ENCODE data around the gene CPNE1. TPM values are rescaled to one million over a fixed set of nuclear protein-coding genes. Genes with fewer than 3 reads are reported as not detected.

CPNE1 gene
- total RNA-seq, 5 donors from 2014 or later (not counting 1 experiment from before 2014, with no cell fraction given): 284 to 408 (median 324) TPM

- H3K4me1 ChIP-seq (ENCODE audit: control insufficient read depth in 1 of 2, extremely low read depth in 1 of 2, insufficient read depth in 2 of 2, low read length in 2 of 2): no peaks in the 10 kb centered on the region
- ChIA-PET CTCF (no interaction called here), POLR2A (interaction anchor here in 1 of 2 donors (0.5 kb wide), 1 partner anchor 326 kb away, joined by 6 read pairs; no protein-coding TSS in a partner anchor)
- no peak overlapping the region for H3K4me3 Mint-ChIP-seq
- H3K9me3 Mint-ChIP-seq: no peaks in the 10 kb centered on the region
- no peak overlapping the region for H3K4me3 ChIP-seq (ENCODE audit: control insufficient read depth in 1 of 2, extremely low read depth in 1 of 2, low read length in 1 of 2)
- no peaks in the 10 kb centered on the region for H3K27me3 Mint-ChIP-seq
- DNase-seq (no peak), ATAC-seq (replicated peaks in 1 of 4) (no peak)
- H3K36me3 ChIP-seq (ENCODE audit: control insufficient read depth in 2 of 2, extremely low read depth in 1 of 2, insufficient read depth in 1 of 2, low read length in 1 of 2): peaks cover 14 to 51% of the 10 kb centered on the region in 2 donors
- 90% methylated on average over 2 of the region's 6 CpGs for WGBS (ENCODE audit: insufficient coverage)
- H3K36me3 Mint-ChIP-seq: peaks cover 42% of the 10 kb centered on the region
- no peak overlapping the region for H3K27ac Mint-ChIP-seq
- H3K4me1 Mint-ChIP-seq: no peaks in the 10 kb centered on the region
- H3K9me3 ChIP-seq: no peaks in the 10 kb centered on the region
- H3K27ac ChIP-seq (ENCODE audit: low read length): no peak overlapping the region
- H3K27me3 ChIP-seq (replicated peaks in 1 of 2; ENCODE audit: control insufficient read depth in 2 of 2, extremely low read depth in 1 of 2, insufficient read depth in 2 of 2, low read length in 1 of 2): no peaks in the 10 kb centered on the region
These were observed 38.9 kb downstream of the CPNE1 start for GRCh38 chr20:35625584-35626385.

- ATAC-seq (replicated peaks in 1 of 4): no peak
- POLR2A ChIA-PET: no interaction called here
- CTCF ChIA-PET: no interaction called here
- no CpG with 5 or more reads among the region's 2 CpGs for WGBS (ENCODE audit: insufficient coverage)
- H3K9me3 ChIP-seq: no peaks in the 10 kb centered on the region
- peak overlapping the region in 1 of 2 donors; percentile 8 for H3K27ac Mint-ChIP-seq
- DNase-seq: no peak
- H3K36me3 Mint-ChIP-seq: peaks cover 13% of the 10 kb centered on the region
- no peak overlapping the region for H3K4me3 Mint-ChIP-seq
- H3K27ac ChIP-seq (ENCODE audit: low read length): no peak overlapping the region
- peaks cover 4 to 16% of the 10 kb centered on the region in 2 donors for H3K36me3 ChIP-seq (ENCODE audit: control insufficient read depth in 2 of 2, extremely low read depth in 1 of 2, insufficient read depth in 1 of 2, low read length in 1 of 2)
- H3K27me3 Mint-ChIP-seq: no peaks in the 10 kb centered on the region
- peaks cover 15 to 34% of the 10 kb centered on the region in 2 experiments for H3K4me1 ChIP-seq (ENCODE audit: control insufficient read depth in 1 of 2, extremely low read depth in 1 of 2, insufficient read depth in 2 of 2, low read length in 2 of 2)
- H3K27me3 ChIP-seq (replicated peaks in 1 of 2; ENCODE audit: control insufficient read depth in 2 of 2, extremely low read depth in 1 of 2, insufficient read depth in 2 of 2, low read length in 1 of 2): peaks cover 0 to 4% of the 10 kb centered on the region in 2 experiments
- H3K9me3 Mint-ChIP-seq: no peaks in the 10 kb centered on the region
- no peak overlapping the region for H3K4me3 ChIP-seq (ENCODE audit: control insufficient read depth in 1 of 2, extremely low read depth in 1 of 2, low read length in 1 of 2)
- peaks cover 28 to 33% (median 32%) of the 10 kb centered on the region in 3 donors for H3K4me1 Mint-ChIP-seq
These were observed 43.1 kb downstream of the CPNE1 start for GRCh38 chr20:35621560-35621946.

GRCh38 chr20:35620818-35621559 is 43.7 kb downstream of the CPNE1 start:
- peaks cover 7% of the 10 kb centered on the region for H3K36me3 Mint-ChIP-seq
- POLR2A ChIA-PET: no interaction called here

GRCh38 chr20:35619196-35620095 is 45.3 kb downstream of the CPNE1 start:
- Mint-ChIP-seq H3K27ac (peak overlapping the region; percentile 50 to 84), H3K9me3 (no peaks in the 10 kb centered on the region), H3K4me3 (peak overlapping the region; percentile 79 to 86 (median 83)), H3K36me3 (no peaks in the 10 kb centered on the region), H3K4me1 (peaks cover 35 to 45% (median 42%) of the 10 kb centered on the region in 3 donors), H3K27me3 (no peaks in the 10 kb centered on the region)
- 1% methylated on average over 45 of the region's 49 CpGs for whole genome bisulfite sequencing (ENCODE audit: insufficient coverage)
- H3K36me3 ChIP-seq (ENCODE audit: control insufficient read depth in 2 of 2, extremely low read depth in 1 of 2, insufficient read depth in 1 of 2, low read length in 1 of 2): no peaks in the 10 kb centered on the region
- ChIA-PET POLR2A (interaction anchor here (0.5 to 1.3 kb wide), 11 partner anchors 11 to 149 kb away, joined by 3 to 7 read pairs (median 3); partner anchors contain the start of genes CPNE1 (in 1 of the 2) and RBM12 (in 1 of the 2)), CTCF (interaction anchor here (0.6 to 2.4 kb wide), 13 partner anchors 14 to 328 kb away, joined by 3 to 17 read pairs (median 3); partner anchors contain the start of genes CPNE1 (in 1 of the 2) and RBM12 (in 1 of the 2))
- peak; percentile 57 to 89 (median 72) for DNase-seq
- peak overlapping the region; percentile 57 for H3K27ac ChIP-seq (ENCODE audit: low read length)
- peaks cover 17 to 47% of the 10 kb centered on the region in 2 experiments for H3K4me1 ChIP-seq (ENCODE audit: control insufficient read depth in 1 of 2, extremely low read depth in 1 of 2, insufficient read depth in 2 of 2, low read length in 2 of 2)
- ATAC-seq (replicated peaks in 1 of 4): peak; percentile 26 to 35 (median 33)
- H3K4me3 ChIP-seq (ENCODE audit: control insufficient read depth in 1 of 2, extremely low read depth in 1 of 2, low read length in 1 of 2): peak overlapping the region; percentile 68 to 78
- peaks cover 0 to 4% of the 10 kb centered on the region in 2 experiments for H3K27me3 ChIP-seq (replicated peaks in 1 of 2; ENCODE audit: control insufficient read depth in 2 of 2, extremely low read depth in 1 of 2, insufficient read depth in 2 of 2, low read length in 1 of 2)
- no peaks in the 10 kb centered on the region for H3K9me3 ChIP-seq

More at GRCh38 chr20:35620818-35621559, 43.7 kb downstream of the CPNE1 start:
- H3K4me3 ChIP-seq (ENCODE audit: control insufficient read depth in 1 of 2, extremely low read depth in 1 of 2, low read length in 1 of 2): no peak overlapping the region
- H3K4me3 Mint-ChIP-seq: no peak overlapping the region
- H3K27me3 ChIP-seq (replicated peaks in 1 of 2; ENCODE audit: control insufficient read depth in 2 of 2, extremely low read depth in 1 of 2, insufficient read depth in 2 of 2, low read length in 1 of 2): peaks cover 0 to 4% of the 10 kb centered on the region in 2 experiments
- H3K4me1 Mint-ChIP-seq: peaks cover 31 to 36% (median 36%) of the 10 kb centered on the region in 3 donors
- WGBS (ENCODE audit: insufficient coverage): 94% methylated on average over 7 of the region's 11 CpGs
- DNase-seq: no peak
- H3K36me3 ChIP-seq (ENCODE audit: control insufficient read depth in 2 of 2, extremely low read depth in 1 of 2, insufficient read depth in 1 of 2, low read length in 1 of 2): peaks cover 4 to 10% of the 10 kb centered on the region in 2 donors
- H3K9me3 Mint-ChIP-seq: no peaks in the 10 kb centered on the region
- H3K27ac ChIP-seq (ENCODE audit: low read length): no peak overlapping the region
- ATAC-seq (replicated peaks in 1 of 4): no peak
- CTCF ChIA-PET: no interaction called here
- no peaks in the 10 kb centered on the region for H3K9me3 ChIP-seq
- peaks cover 15 to 36% of the 10 kb centered on the region in 2 experiments for H3K4me1 ChIP-seq (ENCODE audit: control insufficient read depth in 1 of 2, extremely low read depth in 1 of 2, insufficient read depth in 2 of 2, low read length in 2 of 2)
- H3K27me3 Mint-ChIP-seq: no peaks in the 10 kb centered on the region
- H3K27ac Mint-ChIP-seq: peak overlapping the region in 1 of 2 donors; percentile 44

GRCh38 chr20:35618263-35619131 is 46.2 kb downstream of the CPNE1 start:
- Mint-ChIP-seq H3K4me1 (peaks cover 35 to 49% (median 46%) of the 10 kb centered on the region in 3 donors), H3K4me3 (peak overlapping the region; percentile 79 to 86 (median 83)), H3K27me3 (no peaks in the 10 kb centered on the region), H3K9me3 (no peaks in the 10 kb centered on the region), H3K36me3 (no peaks in the 10 kb centered on the region), H3K27ac (peak overlapping the region; percentile 52 to 84)
- Histone ChIP-seq H3K9me3 (no peaks in the 10 kb centered on the region), H3K4me1 (ENCODE audit: control insufficient read depth in 1 of 2, extremely low read depth in 1 of 2, insufficient read depth in 2 of 2, low read length in 2 of 2) (peaks cover 17 to 47% of the 10 kb centered on the region in 2 experiments), H3K36me3 (ENCODE audit: control insufficient read depth in 2 of 2, extremely low read depth in 1 of 2, insufficient read depth in 1 of 2, low read length in 1 of 2) (no peaks in the 10 kb centered on the region), H3K27me3 (replicated peaks in 1 of 2; ENCODE audit: control insufficient read depth in 2 of 2, extremely low read depth in 1 of 2, insufficient read depth in 2 of 2, low read length in 1 of 2) (peaks cover 0 to 4% of the 10 kb centered on the region in 2 experiments), H3K4me3 (ENCODE audit: control insufficient read depth in 1 of 2, extremely low read depth in 1 of 2, low read length in 1 of 2) (peak overlapping the region; percentile 58 to 68), H3K27ac (ENCODE audit: low read length) (no peak overlapping the region)
- ATAC-seq (replicated peaks in 1 of 4) (no peak), DNase-seq (peak in 9 of 35 experiments; percentile 8 to 52 (median 26))
- ChIA-PET POLR2A (interaction anchor here (0.6 to 1.3 kb wide), 7 partner anchors 12 to 124 kb away, joined by 3 to 7 read pairs (median 3); partner anchors contain the start of genes CPNE1 (in 1 of the 2) and RBM12 (in 1 of the 2)), CTCF (interaction anchor here (0.6 to 2.4 kb wide), 9 partner anchors 9 to 329 kb away, joined by 3 to 17 read pairs (median 3); partner anchors contain the start of genes CPNE1 (in 1 of the 2) and RBM12 (in 1 of the 2))
- 19% methylated on average over 27 of the region's 35 CpGs for WGBS (ENCODE audit: insufficient coverage)

Data from T-cell (primary cell).